Superior temporal gyrus (tissue), 1 donor: ENCODE results near the gene BCLAF3.

Experiments
- DNase-seq: peaks from one replicate; pipeline ENCODE4 v3.0.0-alpha.2; 2016; ENCODE audit errors: extremely low spot score

BCLAF3 gene

GRCh38 chrX:19990556-19991349, at the start of gene BCLAF3:
TSS of gene BCLAF3 (minus strand) at chrX:19991061. CDS start at chrX:19970264, 20,797 bp downstream.
- DNase-seq: peak; percentile 84

- no peak for DNase-seq
Observed at GRCh38 chrX:20038966-20039365, 48.1 kb upstream of the BCLAF3 start.

GRCh38 chrX:20037186-20037585, 46.3 kb upstream of the BCLAF3 start:
- no peak for DNase-seq

GRCh38 chrX:20032201-20032600, 41.3 kb upstream of the BCLAF3 start:
- no peak for DNase-seq

- no peak for DNase-seq
Observed at GRCh38 chrX:20029728-20030127, 38.9 kb upstream of the BCLAF3 start.

GRCh38 chrX:20028588-20028987, 37.7 kb upstream of the BCLAF3 start:
- no peak for DNase-seq

GRCh38 chrX:20026278-20026677, 35.4 kb upstream of the BCLAF3 start:
- no peak for DNase-seq

- DNase-seq: no peak
Observed at GRCh38 chrX:20019672-20020365, 29.0 kb upstream of the BCLAF3 start.

GRCh38 chrX:20016616-20016945, 25.7 kb upstream of the BCLAF3 start:
- no peak for DNase-seq

GRCh38 chrX:20015945-20016615, 25.2 kb upstream of the BCLAF3 start:
- no peak for DNase-seq

- no peak for DNase-seq
Observed at GRCh38 chrX:20015422-20015821, 24.6 kb upstream of the BCLAF3 start.

- DNase-seq: no peak
Observed at GRCh38 chrX:20011608-20012007, 20.7 kb upstream of the BCLAF3 start.

- DNase-seq: no peak
Observed at GRCh38 chrX:20007962-20008622, 17.2 kb upstream of the BCLAF3 start.

GRCh38 chrX:20005883-20006282, 15.0 kb upstream of the BCLAF3 start:
- DNase-seq: no peak

GRCh38 chrX:20001588-20001987, 10.7 kb upstream of the BCLAF3 start:
- DNase-seq: no peak

GRCh38 chrX:19991350-19991718, 473 bp upstream of the BCLAF3 start:
- no peak for DNase-seq

GRCh38 chrX:19990151-19990555, 708 bp downstream of the BCLAF3 start:
- peak; percentile 6 for DNase-seq

GRCh38 chrX:19987856-19988255, 3.0 kb downstream of the BCLAF3 start:
- no peak for DNase-seq

- DNase-seq: no peak
Observed at GRCh38 chrX:19986531-19986930, 4.3 kb downstream of the BCLAF3 start.

- no peak for DNase-seq
Observed at GRCh38 chrX:19981947-19982346, 8.9 kb downstream of the BCLAF3 start.

- DNase-seq: no peak
Observed at GRCh38 chrX:19975845-19976244, 15.0 kb downstream of the BCLAF3 start.

GRCh38 chrX:19972984-19973383, 17.9 kb downstream of the BCLAF3 start:
- DNase-seq: no peak
